HG03108 (cell line): ENCODE data around the gene AKR1A1.
A peak's percentile ranks its signal among the peaks of the same experiment; 100 is the strongest.
"Not testable (repeated sequence)": the region's sequence is repeated elsewhere in the genome, so short reads cannot be mapped to it uniquely, and the experiment has no call there.

ENCODE experiments used
- ATAC-seq: cut with Tn5 transposase; IDR thresholded peaks from one replicate; pipeline ENCODE4 v1.9.1; 2021; ENCODE audit warnings: moderate library complexity; ENCODE audit not compliant: unreplicated experiment

The AKR1A1 gene

GRCh38 chr1:45523516-45523915 is 27.1 kb upstream of the AKR1A1 start:
- ATAC-seq, result not testable (repeated sequence)

- ATAC-seq, result not testable (repeated sequence)
These were observed 26.7 kb upstream of the AKR1A1 start for GRCh38 chr1:45523975-45524374.

- no peak for ATAC-seq
These were observed 24.4 kb upstream of the AKR1A1 start for GRCh38 chr1:45526135-45526644.

GRCh38 chr1:45530632-45531135 is 19.9 kb upstream of the AKR1A1 start:
- no peak for ATAC-seq

- ATAC-seq, result no peak
These were observed 18.8 kb upstream of the AKR1A1 start for GRCh38 chr1:45531873-45532272.

GRCh38 chr1:45535988-45536766 is 14.4 kb upstream of the AKR1A1 start:
- ATAC-seq, result no peak

GRCh38 chr1:45536886-45537285 is 13.7 kb upstream of the AKR1A1 start:
- no peak for ATAC-seq

- ATAC-seq, result no peak
These were observed 9.4 kb upstream of the AKR1A1 start for GRCh38 chr1:45541193-45541592.

GRCh38 chr1:45542591-45542990 is 8.0 kb upstream of the AKR1A1 start:
- ATAC-seq, result no peak

- ATAC-seq, result no peak
These were observed 6.8 kb upstream of the AKR1A1 start for GRCh38 chr1:45543581-45544417.

GRCh38 chr1:45544530-45544929 is 6.1 kb upstream of the AKR1A1 start:
- no peak for ATAC-seq

- peak; percentile 74 for ATAC-seq
These were observed 5.6 kb upstream of the AKR1A1 start for GRCh38 chr1:45545019-45545493.

GRCh38 chr1:45545553-45546310 is 4.9 kb upstream of the AKR1A1 start:
- no peak for ATAC-seq

- ATAC-seq, result no peak
These were observed 1.1 kb downstream of the AKR1A1 start for GRCh38 chr1:45551684-45552083.

- no peak for ATAC-seq
These were observed 1.7 kb downstream of the AKR1A1 start for GRCh38 chr1:45552331-45552730.

GRCh38 chr1:45554198-45554597 is 3.6 kb downstream of the AKR1A1 start:
- ATAC-seq, result no peak

- ATAC-seq, result no peak
These were observed 6.9 kb downstream of the AKR1A1 start for GRCh38 chr1:45557422-45557944.

- ATAC-seq, result no peak
These were observed 13.2 kb downstream of the AKR1A1 start for GRCh38 chr1:45563843-45564242.

GRCh38 chr1:45566722-45567121 is 16.1 kb downstream of the AKR1A1 start:
- ATAC-seq, result no peak

GRCh38 chr1:45567911-45568310 is 17.3 kb downstream of the AKR1A1 start:
- ATAC-seq, result no peak

- ATAC-seq, result no peak
These were observed 17.8 kb downstream of the AKR1A1 start for GRCh38 chr1:45568421-45568820.
